RCC 7860 (cell line): ENCODE measurements around the gene TRAF3IP1.

Experiments used
- DNase-seq: peaks from one replicate; pipeline ENCODE4 v3.0.0-alpha.2; 2015; ENCODE audit warnings: low spot score
- FAIRE-seq: peaks from 2 replicates; lab custom pipeline; 2012; peaks lifted over from hg19 to GRCh38; lab: Jason Lieb, UNC

The TRAF3IP1 gene

GRCh38 chr2:238286987-238287736 is 33.2 kb upstream of the TRAF3IP1 start:
- peak; percentile 34 for DNase-seq
- FAIRE-seq = no peak

GRCh38 chr2:238287737-238288649 is 32.3 kb upstream of the TRAF3IP1 start, which contains the start of gene PER2:
PER2 (minus strand) TSS chr2:238288610; CDS start chr2:238277936, 10,674 bp downstream.
- peak; percentile 73 for DNase-seq
- no peak for FAIRE-seq

- FAIRE-seq = peak; percentile 54
- DNase-seq = peak; percentile 97
Observed at GRCh38 chr2:238288650-238289573, 31.4 kb upstream of the TRAF3IP1 start.

GRCh38 chr2:238289574-238289973 is 30.7 kb upstream of the TRAF3IP1 start:
- no peak for FAIRE-seq
- no peak for DNase-seq

GRCh38 chr2:238290091-238290509 is 30.2 kb upstream of the TRAF3IP1 start:
- DNase-seq = no peak
- FAIRE-seq = no peak

- DNase-seq (no peak), FAIRE-seq (no peak)
Observed at GRCh38 chr2:238290715-238291549, 29.4 kb upstream of the TRAF3IP1 start.

GRCh38 chr2:238291550-238292281 is 28.6 kb upstream of the TRAF3IP1 start:
- FAIRE-seq = no peak
- no peak for DNase-seq

- DNase-seq = no peak
- FAIRE-seq = no peak
Observed at GRCh38 chr2:238294046-238294392, 26.3 kb upstream of the TRAF3IP1 start.

GRCh38 chr2:238294393-238295143 is 25.8 kb upstream of the TRAF3IP1 start:
- DNase-seq (no peak), FAIRE-seq (no peak)

- no peak for DNase-seq
- no peak for FAIRE-seq
Observed at GRCh38 chr2:238295144-238296112, 24.9 kb upstream of the TRAF3IP1 start.

- no peak for FAIRE-seq
- no peak for DNase-seq
Observed at GRCh38 chr2:238296638-238297457, 23.5 kb upstream of the TRAF3IP1 start.

- FAIRE-seq (no peak), DNase-seq (no peak)
Observed at GRCh38 chr2:238299803-238300202, 20.5 kb upstream of the TRAF3IP1 start.

GRCh38 chr2:238302087-238302486 is 18.2 kb upstream of the TRAF3IP1 start:
- no peak for DNase-seq
- FAIRE-seq = no peak

- no peak for DNase-seq
- no peak for FAIRE-seq
Observed at GRCh38 chr2:238302751-238303150, 17.6 kb upstream of the TRAF3IP1 start.

- DNase-seq (no peak), FAIRE-seq (no peak)
Observed at GRCh38 chr2:238304116-238304515, 16.2 kb upstream of the TRAF3IP1 start.

GRCh38 chr2:238305092-238305862 is 15.0 kb upstream of the TRAF3IP1 start:
- FAIRE-seq (no peak), DNase-seq (no peak)
